Prostate gland (tissue), 2 donors: ENCODE results near the gene TSEN2. TPM values are rescaled to one million over a fixed set of nuclear protein-coding genes. Genes with fewer than 3 reads are reported as not detected.

Experiments
- DNase-seq: peaks from one replicate; pipeline ENCODE4 v3.0.0-alpha.2; 2019; ENCODE audit warnings: low spot score
- H3K27ac ChIP-seq, 2 donors: fragments of 200-600 bp; sonication (generic); 2 replicates each; pipeline ENCODE4 v1.5.1; 2017 to 2019
- H3K27me3 ChIP-seq: fragments of 200-600 bp; sonication (generic); replicated peaks from 2 replicates; pipeline ENCODE4 v1.5.1; 2019; ENCODE audit not compliant: insufficient read depth
- H3K36me3 ChIP-seq, 2 donors: fragments of 200-600 bp; sonication (generic); 1 replicate in 1 of 2; 2 replicates in 1 of 2; pipeline versions ENCODE4 v1.5.1 to v1.8.1; 2017 to 2019
- H3K4me1 ChIP-seq: fragments of 200-600 bp; sonication (generic); replicated peaks from 2 replicates; pipeline ENCODE4 v1.5.1; 2019
- H3K4me3 ChIP-seq, 2 donors: fragments of 200-600 bp; sonication (generic); 2 replicates each; pipeline ENCODE4 v1.5.1; 2017 to 2019
- H3K9me3 ChIP-seq: fragments of 200-600 bp; sonication (generic); 2 replicates; pipeline ENCODE4 v1.5.1; 2017
- CTCF ChIP-seq, 4 experiments: fragments of 200-600 bp in 2 of 4; fragments of 450-650 bp in 2 of 4; sonication (generic) in 2 of 4; IDR thresholded peaks; 1 replicate in 3 of 4; 2 replicates in 1 of 4; pipeline ENCODE4 v1.5.1; 2016 to 2019; ENCODE audit warnings: antibody characterized with exemption in 4 of 4, mild to moderate bottlenecking in 2 of 4, moderate library complexity in 2 of 4
- POLR2A ChIP-seq: fragments of 450-650 bp; IDR thresholded peaks from one replicate; pipeline ENCODE4 v1.6.1; 2016; ENCODE audit warnings: antibody characterized with exemption, mild to moderate bottlenecking
- POLR2AphosphoS5 ChIP-seq: sonication (generic); formaldehyde crosslinking; IDR thresholded peaks from one replicate; pipeline ENCODE4 v1.6.1; 2017; ENCODE audit warnings: antibody characterized with exemption
- WGBS: methylation state at CpG from one replicate; pipeline ENCODE4 v1.1.5; 2018; 5-methylcytosine and 5-hydroxymethylcytosine counted together
- intact Hi-C: fragments of 100-400 bp; cut with DNase I; formaldehyde crosslinking; loops from one replicate; pipeline ENCODE4 v1.14.2; 2022
- total RNA-seq, 2 donors: library from RNA; depleted of rRNA; stranded (reverse); fragments of >200 nt; gene quantifications; one replicate each; pipeline ENCODE4 v1.1.0, GENCODE V29; 2016

Gene TSEN2
- total RNA-seq, 2 donors from 2014 or later = 13.8 to 14.9 TPM

- H3K27ac ChIP-seq = no peak overlapping the region
- TF ChIP-seq POLR2A (no peak), CTCF (IDR thresholded peaks at IDR 0.05) (no peak), POLR2AphosphoS5 (no peak)
- no peaks in the 10 kb centered on the region for H3K9me3 ChIP-seq
- no peak for DNase-seq
- H3K36me3 ChIP-seq = no peaks in the 10 kb centered on the region
- intact Hi-C loops = no loop called here
- WGBS = 61% methylated on average over 1 of the region's 1 CpG
- no peaks in the 10 kb centered on the region for H3K4me1 ChIP-seq
- no peak overlapping the region for H3K4me3 ChIP-seq
- H3K27me3 ChIP-seq = no peaks in the 10 kb centered on the region
Observed at GRCh38 chr3:12496453-12496761, 12.1 kb downstream of the TSEN2 start.

GRCh38 chr3:12499474-12499873, 15.2 kb downstream of the TSEN2 start:
- Histone ChIP-seq H3K4me3 (no peak overlapping the region), H3K27me3 (no peaks in the 10 kb centered on the region), H3K27ac (no peak overlapping the region), H3K9me3 (no peaks in the 10 kb centered on the region), H3K4me1 (no peaks in the 10 kb centered on the region), H3K36me3 (no peaks in the 10 kb centered on the region)
- WGBS = 89% methylated on average over 5 of the region's 5 CpGs
- TF ChIP-seq POLR2A (no peak), POLR2AphosphoS5 (no peak), CTCF (IDR thresholded peaks at IDR 0.05) (no peak)
- intact Hi-C loops = no loop called here
- DNase-seq = no peak

- WGBS = 87% methylated on average over 7 of the region's 7 CpGs
- H3K4me3 ChIP-seq = no peak overlapping the region
- intact Hi-C loops = no loop called here
Observed at GRCh38 chr3:12501360-12502020, 17.2 kb downstream of the TSEN2 start.

GRCh38 chr3:12503126-12503957, 19.1 kb downstream of the TSEN2 start:
- Histone ChIP-seq H3K27ac (no peak overlapping the region), H3K4me3 (no peak overlapping the region), H3K9me3 (no peaks in the 10 kb centered on the region), H3K27me3 (no peaks in the 10 kb centered on the region), H3K36me3 (no peaks in the 10 kb centered on the region), H3K4me1 (no peaks in the 10 kb centered on the region)
- TF ChIP-seq CTCF (IDR thresholded peaks at IDR 0.05) (no peak), POLR2AphosphoS5 (no peak), POLR2A (no peak)
- WGBS = 94% methylated on average over 18 of the region's 18 CpGs
- intact Hi-C loops = no loop called here
- DNase-seq = no peak

More at GRCh38 chr3:12501360-12502020, 17.2 kb downstream of the TSEN2 start:
- no peak for DNase-seq
- Histone ChIP-seq H3K36me3 (no peaks in the 10 kb centered on the region), H3K9me3 (no peaks in the 10 kb centered on the region), H3K27ac (no peak overlapping the region), H3K4me1 (no peaks in the 10 kb centered on the region), H3K27me3 (no peaks in the 10 kb centered on the region)
- no peak for TF ChIP-seq CTCF (IDR thresholded peaks at IDR 0.05)
- no peak for TF ChIP-seq POLR2AphosphoS5
- TF ChIP-seq POLR2A = no peak
